GM19452 (cell line): ENCODE measurements around the gene SLC26A3.

Source experiments
- ATAC-seq: cut with Tn5 transposase; IDR thresholded peaks from one replicate; pipeline ENCODE4 v1.9.1; 2021; ENCODE audit not compliant: unreplicated experiment

The SLC26A3 gene

DNA sequence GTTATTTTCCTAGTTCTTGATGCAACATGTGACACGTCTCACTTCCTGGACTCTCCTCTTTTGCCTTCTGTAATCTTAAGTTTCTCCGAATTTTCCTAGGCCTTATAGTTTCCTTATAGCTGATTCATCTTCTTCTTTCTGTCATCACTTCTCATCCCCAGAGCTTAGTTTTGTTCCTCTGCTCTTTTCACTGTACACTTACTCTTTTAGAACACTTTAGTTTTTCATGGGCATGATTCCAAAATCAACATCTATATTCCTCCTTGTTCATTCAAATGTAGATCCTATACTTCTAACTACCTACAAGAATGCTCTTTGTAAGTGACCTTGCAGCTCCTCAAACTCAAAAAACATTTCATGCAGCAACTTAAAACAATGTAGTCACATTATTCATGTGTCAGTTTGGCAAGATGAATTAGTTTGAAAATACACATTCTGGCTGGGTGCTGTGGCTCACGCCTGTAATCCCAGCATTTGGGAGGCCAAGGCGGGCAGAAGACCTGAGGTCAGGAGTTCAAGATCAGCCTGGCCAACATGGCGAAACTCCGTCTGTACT, 13.1 kb upstream of the SLC26A3 start:
- no peak for ATAC-seq

- ATAC-seq, result no peak
These were observed 12.3 kb upstream of the SLC26A3 start for GRCh38 chr7:107815254-107815882.

GRCh38 chr7:107813524-107813923, 10.5 kb upstream of the SLC26A3 start:
- no peak for ATAC-seq

GRCh38 chr7:107811934-107812333, 8.9 kb upstream of the SLC26A3 start:
- ATAC-seq, result no peak

GRCh38 chr7:107810626-107811025, 7.6 kb upstream of the SLC26A3 start:
- ATAC-seq, result no peak

GRCh38 chr7:107809179-107809578, 6.2 kb upstream of the SLC26A3 start:
- no peak for ATAC-seq

DNA sequence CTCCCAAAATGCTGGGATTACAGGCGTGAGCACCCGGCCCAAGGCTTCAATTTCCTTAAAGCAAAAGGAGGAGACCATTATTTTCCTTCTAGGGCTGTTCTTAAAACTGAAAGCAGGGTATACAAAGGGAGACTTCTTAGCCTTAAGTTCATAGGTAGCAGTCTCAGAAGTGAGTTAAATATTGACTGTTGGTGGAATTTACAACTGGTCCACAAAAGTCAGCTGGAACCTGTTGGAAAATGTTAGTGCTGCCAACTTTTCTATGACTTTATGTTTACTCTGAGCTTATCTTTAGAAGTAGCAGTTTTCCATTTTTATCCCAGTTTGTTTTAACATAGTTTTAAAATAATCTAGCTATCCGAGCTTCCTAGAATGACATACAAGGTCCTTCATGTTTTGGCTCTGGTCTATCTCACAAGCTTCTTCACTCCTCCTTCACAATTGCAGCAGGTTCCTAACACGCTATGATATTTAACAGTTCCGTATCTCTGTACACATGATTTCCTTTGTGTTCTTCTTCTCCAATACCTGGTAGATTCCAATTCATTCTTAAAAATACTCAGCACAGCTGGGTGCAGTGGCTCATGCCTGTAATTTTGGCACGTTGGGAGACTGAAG, 3.3 kb downstream of the SLC26A3 start:
- no peak for ATAC-seq

DNA sequence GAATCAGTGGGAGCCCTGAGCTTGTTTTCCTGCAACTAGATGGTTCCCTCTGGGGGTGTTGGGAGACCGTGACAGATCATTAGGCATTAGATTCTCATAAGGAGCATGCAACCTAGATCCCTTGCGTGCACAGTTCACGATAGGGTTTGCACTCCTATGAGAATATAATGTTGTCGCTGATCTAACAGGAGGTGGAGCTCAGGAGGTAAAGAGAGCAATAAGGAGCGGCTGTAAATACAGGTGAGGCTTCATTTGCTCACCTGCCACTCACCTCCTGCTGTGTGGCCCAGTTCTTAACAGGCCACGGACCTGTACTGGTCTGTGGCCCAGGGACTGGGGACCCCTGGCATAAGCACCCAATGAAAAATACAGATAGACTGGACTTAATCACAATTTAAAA, 10.7 kb downstream of the SLC26A3 start:
- no peak for ATAC-seq

- no peak for ATAC-seq
These were observed 13.4 kb downstream of the SLC26A3 start for GRCh38 chr7:107789647-107790046.

DNA sequence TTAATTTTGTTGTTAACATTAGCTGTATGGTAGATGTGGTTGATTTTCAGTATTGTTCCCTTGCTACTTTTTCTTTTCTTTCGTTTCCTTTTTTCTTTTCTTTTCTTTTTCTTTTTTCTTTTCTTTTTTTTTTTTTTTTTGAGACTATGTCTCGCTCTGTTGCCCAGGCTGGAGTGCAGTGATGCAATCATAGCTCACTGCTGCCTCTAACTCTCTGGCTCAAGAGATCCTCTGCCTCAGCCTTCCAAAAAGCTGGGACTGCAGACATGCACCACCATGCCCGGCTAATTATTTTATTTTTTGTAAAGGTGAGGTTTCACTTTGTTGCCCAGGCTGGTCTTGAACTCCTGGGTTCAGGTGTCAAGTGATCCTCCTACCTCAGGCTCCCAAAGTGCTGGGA, 14.4 kb downstream of the SLC26A3 start:
- no peak for ATAC-seq

GRCh38 chr7:107788216-107788615, 14.8 kb downstream of the SLC26A3 start:
- no peak for ATAC-seq

DNA sequence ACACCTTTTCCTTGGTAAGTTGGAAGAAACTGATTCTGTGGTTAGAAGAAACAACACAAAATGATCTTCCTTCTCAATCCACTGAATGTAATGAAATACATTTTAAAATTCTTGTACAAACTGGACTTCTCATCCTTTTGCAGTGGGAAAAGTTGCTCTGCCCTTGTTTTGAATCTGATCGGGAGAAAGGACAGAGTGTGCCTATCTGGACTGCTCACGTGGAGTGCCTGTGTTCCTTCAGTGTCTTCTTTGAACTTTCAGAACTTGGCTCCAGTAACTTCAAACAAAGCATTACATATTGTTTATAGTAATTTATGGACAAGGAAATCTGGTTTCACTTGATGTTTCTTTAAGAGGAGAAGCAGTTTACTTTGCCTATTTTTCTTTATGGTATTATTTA, 17.1 kb downstream of the SLC26A3 start:
- no peak for ATAC-seq

DNA sequence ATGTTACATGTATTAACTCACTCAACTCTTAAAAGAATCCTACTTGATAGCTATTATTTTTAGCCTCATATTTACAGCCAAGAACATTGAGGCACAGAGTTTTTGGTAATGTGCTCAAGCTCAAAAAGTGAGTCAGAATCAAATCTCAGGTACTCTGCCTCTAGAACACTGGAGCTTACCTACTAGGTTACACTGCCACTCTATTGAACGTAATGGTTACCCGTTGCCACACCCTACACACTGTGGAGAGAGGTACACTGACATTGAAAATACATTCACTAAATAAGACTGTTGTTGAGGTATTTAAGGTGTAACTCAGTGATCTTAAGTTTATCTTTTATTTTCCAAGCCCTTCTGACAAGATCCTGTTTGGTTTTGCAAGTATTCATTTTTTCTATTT, 17.9 kb downstream of the SLC26A3 start:
- ATAC-seq, result no peak

GRCh38 chr7:107783648-107784047, 19.4 kb downstream of the SLC26A3 start:
- no peak for ATAC-seq

DNA sequence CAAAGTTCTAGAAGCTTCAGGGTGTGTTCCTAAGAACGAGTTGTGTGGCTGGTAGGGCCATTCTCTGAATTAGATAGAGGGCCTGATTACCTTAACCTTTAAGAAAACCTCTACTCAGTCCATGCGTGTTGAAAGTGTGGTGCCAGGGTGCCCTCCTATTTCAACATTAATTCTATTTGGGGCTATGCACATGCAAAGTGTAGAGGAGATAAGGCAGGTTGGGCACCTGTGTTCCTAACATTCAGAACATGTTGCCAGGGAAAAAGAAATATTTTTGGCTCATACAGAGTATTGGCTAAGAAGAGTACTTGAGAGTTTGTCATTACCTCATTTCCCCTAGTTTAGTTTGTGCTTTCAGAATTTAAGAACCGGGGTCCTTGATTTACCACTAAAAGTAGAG, 20.6 kb downstream of the SLC26A3 start:
- no peak for ATAC-seq

- ATAC-seq, result no peak
These were observed 23.4 kb downstream of the SLC26A3 start for GRCh38 chr7:107779647-107780099.

DNA sequence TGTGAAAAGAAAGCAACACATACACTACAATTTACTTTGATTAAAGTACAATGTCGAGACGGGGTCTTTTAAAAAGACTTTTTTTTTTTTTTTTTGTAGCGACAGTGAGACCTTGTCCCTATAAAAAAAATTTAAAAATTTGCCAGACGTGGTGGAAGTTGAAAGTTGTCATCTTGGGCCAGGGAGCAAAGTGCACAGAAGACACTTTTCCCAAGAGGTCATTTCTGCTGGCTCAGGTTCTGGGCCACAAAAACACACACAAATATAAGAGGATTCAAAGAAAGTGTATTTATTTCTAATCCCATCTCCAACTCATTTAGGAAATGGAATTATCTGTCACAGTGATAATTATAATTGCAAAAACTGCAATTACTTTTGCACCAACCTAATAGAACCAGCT, 24.7 kb downstream of the SLC26A3 start:
- ATAC-seq, result no peak

DNA sequence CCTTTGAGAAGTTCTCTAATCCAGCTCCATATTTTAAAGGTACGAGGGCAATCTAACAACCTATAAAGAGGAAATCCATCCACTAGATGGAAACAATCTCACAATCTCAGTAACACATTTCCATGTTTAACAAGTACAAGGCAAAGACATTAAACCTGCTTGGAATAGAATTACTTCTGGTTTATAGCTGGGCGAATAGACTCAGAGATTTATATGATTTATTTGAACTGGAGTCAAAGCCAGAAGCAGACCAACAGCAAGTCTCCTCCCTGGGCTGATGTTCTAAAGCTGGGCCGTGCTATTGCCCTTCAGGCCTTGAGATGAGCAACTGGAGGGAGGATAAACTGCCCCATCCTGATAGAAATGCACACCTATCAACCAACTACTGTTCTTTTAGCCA, 25.3 kb downstream of the SLC26A3 start:
- ATAC-seq, result no peak

DNA sequence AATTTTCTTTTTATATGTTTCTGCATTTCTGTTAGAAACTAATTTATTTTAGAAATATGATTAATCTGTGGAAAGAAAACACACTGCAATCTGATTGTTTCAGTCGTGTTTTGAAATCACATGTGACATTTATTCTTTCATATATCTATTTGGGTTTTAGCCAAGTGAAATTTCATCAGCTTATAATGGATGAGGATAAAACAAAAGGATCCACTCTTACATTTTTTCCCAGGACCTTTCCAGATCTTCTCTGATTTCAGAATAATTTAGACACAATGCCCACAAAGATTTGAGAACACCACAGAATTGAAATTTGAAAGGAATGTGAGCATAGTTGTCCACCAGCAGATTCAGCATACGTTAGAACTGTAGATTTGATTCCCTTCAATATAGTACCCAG, 30.0 kb downstream of the SLC26A3 start:
- ATAC-seq, result no peak

DNA sequence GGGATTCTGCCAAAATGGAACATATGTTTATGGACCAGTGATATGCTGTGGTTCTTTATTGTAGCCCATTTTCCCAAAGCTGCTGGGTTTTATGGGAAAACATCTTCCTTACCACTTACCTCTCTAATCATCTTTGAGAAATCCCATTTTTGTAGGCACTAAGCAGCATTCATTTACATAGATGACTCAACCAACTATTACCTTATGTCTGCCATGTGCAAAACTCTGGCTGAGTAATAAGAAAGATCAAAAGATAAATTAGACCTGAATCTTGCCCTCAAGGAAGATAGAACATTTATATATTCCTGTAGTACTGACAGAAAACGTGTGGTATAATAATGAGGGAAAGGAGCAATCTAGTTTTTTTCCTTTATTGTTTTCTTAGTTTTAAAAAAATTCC, 34.8 kb downstream of the SLC26A3 start:
- no peak for ATAC-seq

GRCh38 chr7:107767391-107767790, 35.6 kb downstream of the SLC26A3 start:
- ATAC-seq, result no peak

DNA sequence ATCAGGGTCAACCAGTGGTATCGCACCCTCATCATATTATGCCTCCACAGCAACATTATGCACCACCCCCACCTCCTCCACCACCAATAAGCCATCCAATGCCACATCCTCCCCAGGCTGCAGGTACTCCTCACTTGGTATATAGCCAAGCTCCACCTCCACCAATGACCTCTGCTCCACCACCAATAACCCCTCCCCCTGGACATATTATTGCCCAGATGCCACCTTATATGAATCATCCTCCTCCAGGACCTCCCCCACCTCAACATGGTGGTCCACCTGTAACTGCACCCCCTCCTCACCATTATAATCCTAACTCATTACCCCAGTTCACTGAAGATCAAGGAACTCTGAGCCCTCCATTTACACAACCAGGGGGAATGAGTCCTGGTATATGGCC, 44.4 kb downstream of the SLC26A3 start:
- ATAC-seq, result no peak

DNA sequence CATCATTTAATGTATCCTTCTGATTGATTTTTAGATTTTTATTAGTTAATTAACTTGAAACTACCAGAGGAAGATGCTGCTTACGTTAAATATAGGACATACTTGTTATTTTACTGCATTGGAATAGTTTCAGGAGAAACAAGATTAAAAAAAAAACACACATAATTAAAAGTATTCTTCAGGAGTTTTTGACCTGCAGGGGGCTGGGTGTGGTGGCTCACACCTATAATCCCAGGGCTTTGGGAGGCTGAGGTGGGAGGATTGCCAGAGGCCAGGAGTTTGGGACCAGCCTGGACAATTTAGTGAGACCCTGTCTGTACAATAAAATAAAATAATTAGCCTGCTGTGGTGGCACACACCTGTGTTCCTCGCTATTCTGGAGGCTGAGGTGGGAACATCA, 48.4 kb downstream of the SLC26A3 start:
- ATAC-seq, result no peak
